Measurements from ENCODE around the gene IGFL4. TPM values are rescaled to one million over a fixed set of nuclear protein-coding genes. Genes with fewer than 3 reads are reported as not detected.

The IGFL4 gene
- total RNA-seq, 4 donors from 2014 or later = not detected

- TF ChIP-seq, protein P1, sequence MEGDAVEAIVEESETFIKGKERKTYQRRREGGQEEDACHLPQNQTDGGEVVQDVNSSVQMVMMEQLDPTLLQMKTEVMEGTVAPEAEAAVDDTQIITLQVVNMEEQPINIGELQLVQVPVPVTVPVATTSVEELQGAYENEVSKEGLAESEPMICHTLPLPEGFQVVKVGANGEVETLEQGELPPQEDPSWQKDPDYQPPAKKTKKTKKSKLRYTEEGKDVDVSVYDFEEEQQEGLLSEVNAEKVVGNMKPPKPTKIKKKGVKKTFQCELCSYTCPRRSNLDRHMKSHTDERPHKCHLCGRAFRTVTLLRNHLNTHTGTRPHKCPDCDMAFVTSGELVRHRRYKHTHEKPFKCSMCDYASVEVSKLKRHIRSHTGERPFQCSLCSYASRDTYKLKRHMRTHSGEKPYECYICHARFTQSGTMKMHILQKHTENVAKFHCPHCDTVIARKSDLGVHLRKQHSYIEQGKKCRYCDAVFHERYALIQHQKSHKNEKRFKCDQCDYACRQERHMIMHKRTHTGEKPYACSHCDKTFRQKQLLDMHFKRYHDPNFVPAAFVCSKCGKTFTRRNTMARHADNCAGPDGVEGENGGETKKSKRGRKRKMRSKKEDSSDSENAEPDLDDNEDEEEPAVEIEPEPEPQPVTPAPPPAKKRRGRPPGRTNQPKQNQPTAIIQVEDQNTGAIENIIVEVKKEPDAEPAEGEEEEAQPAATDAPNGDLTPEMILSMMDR (IDR thresholded peaks at IDR 0.05; ENCODE audit: low read depth) = no peak
Observed at GRCh38 chr19:45998834-45999233, 42.0 kb downstream of the IGFL4 start.

DNA sequence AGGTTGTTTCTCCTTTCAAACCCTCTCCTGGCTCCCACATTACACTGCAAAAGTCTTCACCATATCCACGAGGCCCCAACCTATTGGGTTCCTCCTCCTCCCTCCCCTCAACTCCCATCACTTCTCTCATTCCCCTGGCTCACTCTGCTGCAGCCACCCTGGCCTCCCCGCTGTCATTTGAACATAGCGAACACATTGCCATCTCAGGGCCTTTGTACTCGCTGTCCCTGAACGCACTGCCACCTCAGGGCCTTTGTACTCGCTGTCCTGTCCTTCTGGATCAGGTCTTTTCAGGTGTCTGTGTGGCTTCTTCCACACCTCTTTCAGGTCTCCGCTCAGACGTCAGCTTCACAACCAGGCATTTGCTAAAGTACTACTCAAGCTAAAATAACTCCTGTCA, 43.9 kb downstream of the IGFL4 start:
- TF ChIP-seq, protein P1 (IDR thresholded peaks at IDR 0.05; ENCODE audit: low read depth) = no peak

DNA sequence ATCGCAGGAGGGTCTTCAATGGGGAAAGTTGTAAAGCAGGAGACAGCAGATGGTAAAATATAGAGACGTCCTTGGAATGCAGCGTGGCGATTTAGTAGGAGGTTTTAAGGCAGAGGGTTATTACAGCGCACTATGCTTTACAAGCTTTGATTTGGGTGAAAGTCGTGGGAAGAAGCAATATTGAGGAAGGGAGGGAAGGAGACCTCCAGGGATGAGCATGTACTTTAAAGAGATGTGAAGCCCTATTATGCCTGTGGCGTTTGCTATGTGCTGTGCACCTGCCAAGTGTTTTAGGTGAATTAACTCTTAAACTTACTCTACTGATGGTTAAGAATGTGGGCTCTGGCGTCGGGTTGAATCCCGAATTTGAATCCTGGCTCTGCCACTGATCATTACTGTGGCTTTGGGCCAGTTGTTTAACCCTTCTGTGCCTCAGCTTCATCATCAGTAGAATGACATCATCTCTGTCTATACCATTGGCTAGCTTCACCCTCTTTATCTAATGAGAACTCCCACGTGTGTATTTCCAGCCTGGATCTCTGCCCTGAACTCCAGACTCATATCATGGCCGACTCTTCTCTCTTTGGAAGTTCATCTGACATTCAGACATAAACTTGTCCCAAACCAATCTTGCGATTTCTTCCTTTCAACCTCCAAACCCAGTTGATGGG, 45.0 kb downstream of the IGFL4 start:
- TF ChIP-seq, protein P1 (IDR thresholded peaks at IDR 0.05; ENCODE audit: low read depth) = no peak

- TF ChIP-seq, protein P1 (IDR thresholded peaks at IDR 0.05; ENCODE audit: low read depth) = no peak
Observed at GRCh38 chr19:45994998-45995714, 45.6 kb downstream of the IGFL4 start, which contains the start of gene CCDC61. CCDC61 (plus strand) TSS chr19:45995467; CDS start chr19:46003019, 7,552 bp downstream.

DNA sequence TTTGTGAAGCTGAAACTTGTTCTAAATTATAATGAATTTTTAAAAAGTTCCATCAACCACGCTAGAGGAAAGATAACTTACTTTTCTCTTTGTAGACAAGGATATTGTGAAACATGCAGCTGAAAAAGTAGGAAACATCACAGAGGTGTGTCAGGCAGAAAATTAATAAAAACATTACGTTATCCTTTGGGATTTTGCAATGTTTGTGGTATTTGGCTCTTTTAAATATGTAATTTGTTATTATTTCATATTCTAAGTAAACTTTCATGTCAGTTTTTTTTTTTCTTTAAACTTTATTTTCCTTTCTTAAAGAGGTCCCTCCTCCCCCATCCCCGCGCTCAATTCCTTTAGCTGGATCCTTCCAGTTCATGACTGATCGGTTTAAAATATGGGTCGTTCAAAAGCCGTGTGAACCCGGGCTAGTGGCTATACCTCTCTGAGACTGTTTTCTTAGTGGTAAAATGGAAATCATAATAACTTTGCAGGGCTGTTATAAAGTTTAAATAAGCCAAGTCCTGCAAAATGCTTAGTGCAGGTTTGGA, 46.3 kb downstream of the IGFL4 start:
- TF ChIP-seq, protein P1 (IDR thresholded peaks at IDR 0.05; ENCODE audit: low read depth) = no peak

DNA sequence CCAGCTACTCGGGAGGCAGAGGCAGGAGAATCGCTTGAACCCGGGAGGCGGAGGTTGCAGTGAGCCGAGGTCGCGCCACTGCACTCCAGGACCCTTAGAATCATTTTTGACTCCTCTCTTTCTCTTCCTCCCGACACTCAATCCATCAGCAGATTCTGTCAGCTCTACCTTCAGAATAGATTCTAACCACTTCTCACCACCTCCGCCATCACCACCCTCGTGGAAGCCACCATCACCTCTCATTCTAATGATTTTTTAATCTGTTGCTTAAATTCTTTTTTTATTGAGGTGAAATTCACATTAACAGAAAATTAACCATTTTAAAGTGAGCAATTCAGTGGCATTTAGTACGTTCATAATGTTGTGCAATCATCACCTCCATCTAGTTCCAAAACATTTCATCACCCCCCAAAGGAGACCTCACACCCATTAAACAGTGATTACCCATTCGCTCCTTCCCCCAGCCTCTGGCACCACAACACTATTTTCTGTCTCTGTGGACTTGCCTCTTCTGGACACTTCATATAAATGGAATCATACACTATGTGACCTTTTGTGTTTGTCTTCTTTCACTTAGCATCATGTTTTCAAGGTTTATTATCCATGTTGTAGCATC, 50.6 kb downstream of the IGFL4 start:
- TF ChIP-seq, protein P1 (IDR thresholded peaks at IDR 0.05; ENCODE audit: low read depth) = no peak

Small RNA genes lying within 50 kb of the gene (small RNA-seq; reads per million reads assigned to genes)
- 93.9 reads per million, percentile 97 among the genes with 10 or more reads in this experiment for gene MIR769

Other genes with a start within 250 kb of the IGFL4 start
- gene DMWD, start 248.2 kb downstream of the IGFL4 start, total RNA-seq = 10 to 100 TPM in 3 of 4 donors, 1 to 10 TPM in 1; 8.3 to 58.4 (median 16.6) TPM
- gene RSPH6A, start 225.7 kb downstream of the IGFL4 start, total RNA-seq = not detected
- gene SYMPK, start 177.9 kb downstream of the IGFL4 start, total RNA-seq = 10 to 100 TPM; 15.7 to 50.5 (median 28.8) TPM
- not detected for gene FOXA3, start 176.7 kb downstream of the IGFL4 start, total RNA-seq
- 10 to 100 TPM in 2 of 4 donors, 1 to 10 TPM in 2; 2.9 to 24.5 (median 10.9) TPM for gene IRF2BP1, start 154.9 kb downstream of the IGFL4 start, total RNA-seq
- 1 to 10 TPM; 1.7 to 3.3 (median 2.5) TPM for gene MYPOP, start 138.4 kb downstream of the IGFL4 start, total RNA-seq
- not detected for gene NANOS2, start 126.2 kb downstream of the IGFL4 start, total RNA-seq
- 1 to 10 TPM in 3 of 4 donors, under 1 TPM in 1; 0.68 to 9.2 (median 1.9) TPM for gene NOVA2, start 67.1 kb downstream of the IGFL4 start, total RNA-seq
- 10 to 100 TPM in 1 of 4 donors, 1 to 10 TPM in 3; 2.8 to 12.2 (median 4.5) TPM for gene CCDC61, start 45.5 kb downstream of the IGFL4 start, total RNA-seq
- gene PGLYRP1, start 17.9 kb downstream of the IGFL4 start, total RNA-seq = not detected
- gene IGFL3, start 83.7 kb upstream of the IGFL4 start, total RNA-seq = not detected
- not detected for gene IGFL2, start 107.2 kb upstream of the IGFL4 start, total RNA-seq
- not detected for gene IGFL1, start 188.7 kb upstream of the IGFL4 start, total RNA-seq

Data from subcutaneous adipose tissue (tissue), 4 donors.